ENCODE measurements around the gene TAMALIN.

The TAMALIN gene

DNA sequence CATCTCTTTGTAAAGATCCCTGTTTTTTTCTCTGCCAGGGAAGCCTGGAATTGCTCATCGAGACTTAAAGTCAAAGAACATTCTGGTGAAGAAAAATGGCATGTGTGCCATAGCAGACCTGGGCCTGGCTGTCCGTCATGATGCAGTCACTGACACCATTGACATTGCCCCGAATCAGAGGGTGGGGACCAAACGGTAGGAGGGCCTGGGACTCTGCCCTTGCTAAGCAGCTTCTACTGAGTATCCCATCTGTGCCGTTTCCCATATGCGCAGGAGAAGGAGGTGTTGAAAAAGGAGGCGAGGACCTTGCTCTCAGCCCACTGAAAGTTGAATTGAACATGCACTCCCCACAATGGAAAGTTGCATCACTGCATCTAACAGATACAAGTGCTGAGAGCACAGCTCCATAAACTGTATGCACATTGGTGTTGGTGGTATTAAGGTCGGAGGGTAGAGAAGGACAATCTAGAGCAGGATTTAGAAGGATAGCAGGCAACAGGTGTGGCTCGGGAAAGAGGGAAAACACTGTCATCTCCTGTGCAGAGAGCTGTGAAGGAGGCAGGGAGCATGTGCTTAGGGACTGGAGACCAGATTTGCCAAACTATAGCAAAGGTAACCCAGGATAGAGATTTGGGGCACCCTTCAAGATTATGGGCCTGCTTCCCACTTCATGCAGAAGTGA is 21.5 kb upstream of the TAMALIN start:
- no peak for DNase-seq

DNA sequence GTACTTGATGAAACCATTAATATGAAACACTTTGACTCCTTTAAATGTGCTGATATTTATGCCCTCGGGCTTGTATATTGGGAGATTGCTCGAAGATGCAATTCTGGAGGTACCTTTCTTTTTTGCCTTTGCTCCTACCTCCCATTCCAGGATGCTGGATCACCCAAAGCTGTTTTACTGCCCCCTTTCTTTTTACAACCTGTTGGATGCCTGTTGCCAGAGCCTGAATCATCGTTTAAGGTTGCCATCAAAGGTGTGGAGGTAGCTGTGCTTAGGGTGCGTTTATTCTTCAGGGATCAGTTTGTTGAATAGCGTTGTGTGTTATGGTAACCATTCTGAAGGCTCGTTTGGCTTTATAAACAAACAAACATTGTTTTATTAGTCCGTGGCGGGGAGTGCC is 19.9 kb upstream of the TAMALIN start:
- no peak for DNase-seq

DNA sequence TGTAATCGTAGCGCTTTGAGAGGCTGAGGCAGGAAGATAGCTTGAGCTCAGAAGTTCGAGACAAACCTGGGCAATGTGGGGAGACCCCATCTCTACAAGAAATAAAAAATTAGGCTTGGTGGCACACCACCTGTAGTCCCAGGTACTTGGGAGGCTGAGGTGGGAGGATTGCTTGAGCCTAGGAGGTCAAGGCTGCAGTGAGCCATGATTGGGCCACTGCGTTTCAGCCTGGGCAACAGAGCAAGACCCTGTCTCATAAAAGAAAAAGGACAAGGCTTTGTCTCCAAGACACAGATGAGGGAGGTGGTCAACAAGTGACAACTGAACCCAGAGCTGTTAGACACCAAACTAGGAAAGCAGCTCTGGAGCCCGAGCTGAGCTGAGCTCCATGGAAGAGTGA is 14.5 kb upstream of the TAMALIN start:
- DNase-seq: no peak

DNA sequence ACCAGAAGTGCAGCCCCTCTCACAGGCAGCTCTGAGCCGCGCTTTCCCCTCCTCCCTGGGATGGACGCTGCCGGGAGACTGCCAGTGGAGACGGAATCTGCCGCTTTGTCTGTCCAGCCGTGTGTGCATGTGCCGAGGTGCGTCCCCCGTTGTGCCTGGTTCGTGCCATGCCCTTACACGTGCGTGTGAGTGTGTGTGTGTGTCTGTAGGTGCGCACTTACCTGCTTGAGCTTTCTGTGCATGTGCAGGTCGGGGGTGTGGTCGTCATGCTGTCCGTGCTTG is 12.3 kb upstream of the TAMALIN start:
- DNase-seq: no peak

DNA sequence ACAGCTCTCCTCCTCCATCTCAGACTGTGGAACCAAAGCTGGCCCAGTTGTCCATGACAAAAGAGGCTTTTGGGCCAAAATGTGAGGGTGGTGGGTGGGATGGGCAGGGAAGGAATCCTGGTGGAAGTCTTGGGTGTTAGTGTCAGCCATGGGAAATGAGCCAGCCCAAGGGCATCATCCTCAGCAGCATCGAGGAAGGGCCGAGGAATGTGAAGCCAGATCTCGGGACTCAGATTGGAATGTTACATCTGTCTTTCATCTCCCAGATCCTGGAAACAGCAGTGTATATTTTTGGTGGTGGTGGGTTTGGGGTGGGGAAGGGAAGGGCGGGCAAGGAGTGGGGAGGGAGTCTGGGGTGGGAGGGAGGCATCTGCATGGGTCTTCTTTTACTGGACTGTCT is 11.8 kb upstream of the TAMALIN start:
- DNase-seq: no peak

DNA sequence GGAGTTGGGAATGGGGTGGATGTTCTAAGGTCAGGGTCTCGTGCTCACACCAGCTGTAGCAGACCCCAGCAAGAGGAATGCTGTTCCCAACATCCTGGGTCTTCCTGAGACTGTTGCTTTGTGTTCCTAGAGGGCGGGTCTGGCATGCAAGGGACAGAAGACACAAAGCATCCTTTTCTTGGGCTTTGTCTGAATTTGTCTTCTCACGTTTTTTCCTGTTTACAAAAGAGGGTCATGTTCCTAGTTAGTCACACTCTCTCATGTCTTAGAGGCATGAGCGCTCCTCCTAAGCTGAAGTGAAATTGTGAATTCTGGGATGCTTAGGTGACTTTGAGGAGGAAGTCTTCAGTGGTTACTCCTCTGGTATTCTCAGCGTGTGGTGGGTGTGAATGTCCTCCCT is 9.6 kb upstream of the TAMALIN start:
- no peak for DNase-seq

DNA sequence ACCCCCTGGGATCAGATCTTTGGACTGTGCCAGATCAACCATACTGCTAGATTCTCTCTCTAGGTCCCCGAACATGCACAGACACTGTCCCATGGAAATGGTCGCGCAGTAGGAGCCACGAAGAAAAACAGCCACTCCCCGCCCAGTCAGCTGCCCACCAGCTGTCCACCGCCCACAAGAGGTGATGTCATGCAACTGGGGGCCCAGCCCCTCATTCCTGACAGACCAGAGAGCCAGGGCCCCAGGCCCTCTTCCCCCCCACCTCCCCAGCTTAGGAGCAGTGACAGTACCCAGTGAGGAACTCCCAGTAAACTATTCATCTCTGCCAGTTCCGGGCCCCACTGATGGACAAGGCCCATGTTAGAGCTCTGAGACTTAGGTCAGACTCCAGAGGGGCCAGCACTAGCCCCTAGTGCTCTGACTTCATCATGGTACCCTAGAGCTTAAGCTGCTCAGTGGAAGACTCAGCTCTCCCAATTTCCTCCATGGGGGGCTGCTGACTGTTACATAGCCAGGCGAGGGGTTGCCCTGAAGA is 3.7 kb upstream of the TAMALIN start:
- no peak for DNase-seq

DNA sequence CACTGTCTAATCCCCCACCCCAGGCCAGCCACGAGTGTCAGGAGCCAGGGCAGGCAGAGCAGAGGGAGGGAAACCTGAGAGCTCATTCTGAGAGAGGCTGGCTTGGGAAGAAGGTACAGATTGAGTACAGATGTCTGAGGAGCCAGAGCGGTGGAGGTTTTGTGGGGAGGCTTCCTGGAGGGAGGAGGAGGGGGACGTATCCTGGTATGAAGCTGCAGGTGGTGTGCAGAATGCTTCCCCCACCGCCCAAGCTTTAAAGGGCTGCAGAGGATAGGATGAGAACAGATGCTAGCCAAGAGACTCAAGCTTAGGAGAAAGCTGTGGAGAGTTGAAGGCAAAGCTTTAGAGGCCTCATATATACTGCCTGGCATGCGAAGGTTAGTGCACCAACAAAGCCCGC is 3.2 kb upstream of the TAMALIN start:
- DNase-seq: no peak

DNA sequence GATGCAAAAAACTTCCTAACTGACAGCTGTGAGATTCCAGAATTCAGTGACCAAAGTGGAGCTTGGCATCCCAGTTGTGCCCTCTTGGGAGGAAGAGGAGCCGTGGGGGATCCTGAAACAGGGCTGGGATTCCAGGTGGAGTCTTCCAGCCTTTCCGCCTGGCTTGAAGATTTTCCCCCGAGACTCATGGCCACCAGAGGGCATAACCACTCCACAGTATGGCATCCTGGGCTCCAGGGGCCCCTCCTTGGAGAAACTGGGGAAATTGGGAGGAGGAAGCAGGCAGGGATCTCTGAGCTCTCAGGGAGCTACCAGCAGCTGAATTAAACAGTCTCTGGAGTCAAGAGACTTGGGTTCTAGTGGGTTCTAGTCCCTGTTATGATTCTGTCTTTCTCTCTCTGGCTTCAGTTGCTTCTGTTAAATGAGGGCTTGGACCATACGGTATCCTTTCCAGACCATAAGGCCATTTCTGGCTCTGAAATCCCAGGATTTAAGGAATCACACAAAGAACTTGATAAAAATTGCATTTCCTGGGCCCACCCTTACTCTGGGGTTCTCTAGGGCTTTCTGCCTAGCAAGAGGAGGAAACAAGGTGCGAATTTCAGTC is 2.6 kb upstream of the TAMALIN start:
- DNase-seq: peak; percentile 48

DNA sequence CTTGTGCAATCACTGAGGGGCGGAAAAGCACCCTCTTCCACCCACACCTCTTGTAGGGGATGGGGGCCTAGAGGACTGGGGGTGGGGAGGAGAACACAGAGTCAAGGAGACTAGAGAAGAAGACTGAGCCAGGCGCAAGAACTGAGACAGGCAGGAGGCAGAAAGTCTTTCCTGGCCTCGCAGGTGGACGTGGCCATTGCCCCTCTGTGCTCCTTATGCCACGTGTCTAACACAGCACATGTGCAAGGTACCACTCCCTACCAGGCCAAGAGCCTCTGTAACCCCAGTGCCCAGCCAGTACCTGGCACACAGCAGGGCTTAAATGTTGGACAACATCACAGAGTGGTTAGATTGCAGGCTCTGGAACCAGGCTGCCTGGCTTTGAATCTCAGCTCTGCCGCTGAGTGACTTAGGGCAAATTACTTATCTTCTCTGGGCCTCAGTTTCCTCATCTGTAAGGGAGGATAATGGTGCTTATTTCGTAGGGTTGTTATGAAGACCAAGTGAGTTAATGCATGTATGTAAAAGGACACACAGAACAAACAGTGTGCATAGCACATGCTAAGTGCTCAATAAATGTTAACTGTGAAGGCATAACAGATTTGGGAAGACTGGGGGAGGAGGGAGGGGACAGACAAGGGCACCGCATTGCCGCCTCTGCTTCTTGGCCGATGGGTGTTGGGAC is 1.4 kb upstream of the TAMALIN start:
- DNase-seq: no peak

DNA sequence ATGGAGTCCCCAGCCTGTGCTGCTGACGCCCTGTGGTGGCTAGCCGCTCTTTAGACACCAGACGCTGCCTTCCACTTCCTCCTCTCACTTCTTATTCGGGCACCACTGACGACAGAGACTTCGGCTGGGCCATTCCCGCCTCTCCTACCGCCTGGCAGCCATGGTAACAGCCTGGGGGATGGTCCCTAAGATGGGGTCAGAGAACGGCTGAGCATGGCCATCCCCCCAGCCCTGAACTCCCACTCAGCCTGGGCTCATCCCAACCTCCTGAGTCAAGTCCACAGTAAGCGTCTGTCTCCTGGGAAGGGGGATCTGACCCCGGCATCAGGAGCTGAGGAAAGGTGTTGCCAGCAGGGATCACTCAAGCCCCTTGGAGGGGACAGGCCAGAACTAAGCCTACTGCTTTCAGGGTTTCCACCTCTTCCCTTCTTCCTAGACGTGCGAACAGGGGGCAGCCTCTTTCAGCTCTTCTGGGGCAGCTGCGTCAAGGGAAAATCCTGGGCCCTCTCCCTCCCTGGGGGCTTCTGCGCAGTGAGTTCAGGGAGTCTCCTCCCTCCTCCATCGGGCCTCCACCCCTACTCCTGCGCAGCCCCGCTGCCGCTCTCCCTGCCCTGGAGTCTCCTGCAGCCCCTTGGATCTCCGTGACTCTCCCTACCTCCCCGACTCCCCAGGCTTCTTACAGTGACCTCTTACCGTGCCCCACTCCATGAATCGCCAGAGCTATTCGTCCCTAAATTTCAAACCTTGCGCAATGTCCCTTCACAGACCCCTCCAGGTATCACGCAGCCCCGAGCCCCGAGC is 643 bp upstream of the TAMALIN start:
- no peak for DNase-seq

DNA sequence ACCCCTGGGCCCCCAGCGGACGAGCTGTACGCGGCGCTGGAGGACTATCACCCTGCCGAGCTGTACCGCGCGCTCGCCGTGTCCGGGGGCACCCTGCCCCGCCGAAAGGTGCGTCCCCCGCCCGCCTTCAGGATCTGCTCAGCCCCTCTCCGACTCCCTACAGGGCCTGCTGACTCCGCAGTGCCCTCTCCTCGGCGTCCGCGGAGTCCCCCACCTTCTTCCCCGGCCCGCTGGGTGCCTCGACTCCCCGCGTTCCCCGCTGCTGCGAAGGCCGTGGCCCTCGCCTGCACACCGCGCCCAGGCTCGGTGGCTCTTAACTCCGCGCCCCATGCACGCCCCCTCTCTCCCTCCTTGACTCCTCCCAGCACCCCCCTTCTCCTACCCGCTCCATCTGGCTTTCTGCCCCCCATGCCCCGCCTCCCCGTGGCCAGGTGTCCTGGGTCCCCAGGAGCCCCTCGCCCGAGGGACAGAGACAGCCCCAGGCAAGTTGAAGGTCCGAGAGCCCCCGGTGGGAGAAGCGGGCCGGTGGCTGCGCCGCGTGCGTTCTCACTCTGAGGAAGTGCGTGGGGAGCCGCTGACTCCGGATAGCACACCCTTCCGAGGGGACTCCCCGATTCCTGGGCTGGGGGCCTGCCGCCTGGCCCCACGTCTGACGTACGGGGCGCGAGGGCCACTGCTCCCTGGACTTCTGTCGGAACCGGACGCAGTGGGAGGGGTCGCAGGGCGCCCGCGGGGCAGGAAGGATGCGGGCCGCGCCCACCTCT is 594 bp downstream of the TAMALIN start:
- no peak for DNase-seq

DNA sequence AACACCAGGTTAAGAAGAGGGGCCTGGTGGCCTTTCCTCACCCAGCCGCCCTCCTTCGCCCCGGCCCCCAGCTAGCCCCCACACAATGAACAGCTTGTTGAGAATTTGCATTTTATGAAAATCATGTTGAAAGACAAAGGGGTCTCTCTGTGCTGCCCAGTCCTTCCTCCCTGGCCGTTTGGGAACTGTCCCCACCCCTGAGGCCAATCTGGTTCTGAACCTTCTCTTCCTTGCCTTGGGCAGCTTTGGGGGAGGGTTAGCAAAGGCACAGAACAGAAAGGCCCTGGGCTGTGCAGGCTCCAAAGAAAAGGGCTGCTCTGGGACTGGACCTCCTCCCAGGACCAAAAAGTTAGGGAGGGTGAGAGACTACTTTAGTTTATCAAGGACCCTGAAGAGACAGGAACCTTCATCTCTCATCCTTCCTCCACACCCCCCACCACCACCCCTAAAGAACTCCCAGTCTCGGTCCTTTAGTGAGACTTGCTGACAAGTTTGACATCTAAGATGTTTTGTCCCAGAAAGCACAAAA is 1.3 kb downstream of the TAMALIN start:
- no peak for DNase-seq

DNA sequence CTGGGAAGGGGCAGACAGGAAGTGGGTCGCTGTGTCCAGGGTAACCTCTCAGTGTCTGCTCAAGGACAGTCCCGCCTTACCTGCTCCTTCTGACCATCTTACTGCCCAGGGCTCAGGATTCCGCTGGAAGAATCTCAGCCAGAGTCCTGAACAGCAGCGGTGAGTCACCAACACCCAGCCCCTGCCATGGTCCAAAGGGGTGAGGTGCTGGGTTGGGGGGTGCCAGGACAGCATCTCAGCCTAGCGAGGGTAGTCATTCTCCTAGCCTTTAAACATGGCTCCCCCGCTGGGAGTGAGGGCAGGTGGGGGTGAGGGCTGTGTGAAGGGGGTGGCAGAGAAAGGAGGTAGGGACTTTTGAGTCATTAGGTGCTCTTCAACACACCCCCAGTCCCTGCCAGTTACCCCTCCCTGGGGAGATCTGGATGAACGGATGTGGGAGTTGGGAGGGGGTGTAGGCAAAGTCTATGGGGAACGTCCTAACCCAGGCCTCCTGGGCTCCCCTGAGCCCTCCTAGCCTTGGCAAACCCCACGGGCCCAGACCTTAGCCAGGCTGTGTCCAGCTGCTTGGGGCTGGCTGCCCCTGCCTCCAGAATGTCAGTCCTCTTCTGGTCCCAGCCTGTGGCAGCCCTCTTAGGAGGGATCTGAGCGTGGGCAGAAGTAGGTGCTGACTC is 2.5 kb downstream of the TAMALIN start:
- DNase-seq: no peak

DNA sequence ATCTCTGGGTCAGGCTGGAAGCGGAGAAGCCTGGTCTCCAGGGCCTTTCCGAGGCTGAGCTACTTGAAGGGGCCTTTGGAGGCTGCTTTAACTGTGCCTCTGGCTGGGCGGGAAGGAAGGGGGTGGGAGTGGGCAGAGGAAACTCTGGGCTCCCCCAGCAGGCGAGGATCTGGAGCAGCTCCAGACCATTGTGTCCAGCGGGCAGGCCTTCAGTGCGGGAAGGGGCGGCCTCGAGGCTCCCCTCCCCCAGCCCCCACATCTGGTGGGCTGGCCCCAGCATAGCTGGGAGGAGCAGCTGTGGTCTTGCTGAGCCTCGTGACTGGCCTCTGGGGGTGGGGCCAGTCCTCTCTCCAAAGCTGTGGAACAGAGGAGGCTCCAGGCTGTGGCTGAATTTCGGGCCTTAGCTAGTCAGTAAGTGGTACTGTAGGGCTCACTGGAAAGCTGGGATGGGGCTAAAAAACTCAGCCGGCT is 3.4 kb downstream of the TAMALIN start:
- no peak for DNase-seq

DNA sequence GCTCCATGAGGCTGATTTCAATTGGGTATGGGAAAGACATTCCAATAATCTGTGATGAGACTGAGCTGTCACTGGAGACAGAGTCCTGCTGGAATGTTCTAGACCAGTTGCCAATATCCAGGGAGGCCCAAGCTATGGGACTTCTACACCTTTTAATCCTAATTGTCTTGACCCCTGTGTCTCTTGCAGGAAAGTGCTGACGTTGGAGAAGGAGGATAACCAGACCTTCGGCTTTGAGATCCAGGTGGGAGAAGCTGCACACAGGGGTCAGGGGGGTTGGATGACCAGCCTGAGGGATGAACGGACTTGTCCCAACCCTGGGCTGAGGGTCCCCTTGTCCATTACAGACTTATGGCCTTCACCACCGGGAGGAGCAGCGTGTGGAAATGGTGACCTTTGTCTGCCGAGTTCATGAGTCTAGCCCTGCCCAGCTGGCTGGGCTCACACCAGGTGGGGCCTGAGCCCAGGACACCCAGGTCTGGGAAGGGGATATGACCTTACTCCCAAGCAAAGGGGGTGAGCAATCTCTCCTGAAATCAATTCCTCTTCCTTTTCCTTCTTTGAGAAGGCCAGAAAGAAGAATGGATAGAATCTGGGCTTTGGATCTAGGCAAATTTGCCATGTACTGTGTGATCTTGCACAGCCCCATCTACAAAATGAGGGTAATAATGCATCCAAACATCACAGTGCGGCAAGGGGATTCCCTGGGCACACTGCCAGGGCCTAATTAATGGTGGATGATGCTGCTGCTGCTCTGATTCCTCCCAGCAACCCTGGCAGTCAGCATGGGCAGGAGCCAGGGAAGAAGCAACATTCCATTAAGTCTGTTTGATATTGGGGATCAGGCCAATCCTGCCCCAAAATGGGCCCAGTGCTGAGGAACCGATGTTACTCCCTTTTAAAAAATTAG is 4.2 kb downstream of the TAMALIN start:
- no peak for DNase-seq

DNA sequence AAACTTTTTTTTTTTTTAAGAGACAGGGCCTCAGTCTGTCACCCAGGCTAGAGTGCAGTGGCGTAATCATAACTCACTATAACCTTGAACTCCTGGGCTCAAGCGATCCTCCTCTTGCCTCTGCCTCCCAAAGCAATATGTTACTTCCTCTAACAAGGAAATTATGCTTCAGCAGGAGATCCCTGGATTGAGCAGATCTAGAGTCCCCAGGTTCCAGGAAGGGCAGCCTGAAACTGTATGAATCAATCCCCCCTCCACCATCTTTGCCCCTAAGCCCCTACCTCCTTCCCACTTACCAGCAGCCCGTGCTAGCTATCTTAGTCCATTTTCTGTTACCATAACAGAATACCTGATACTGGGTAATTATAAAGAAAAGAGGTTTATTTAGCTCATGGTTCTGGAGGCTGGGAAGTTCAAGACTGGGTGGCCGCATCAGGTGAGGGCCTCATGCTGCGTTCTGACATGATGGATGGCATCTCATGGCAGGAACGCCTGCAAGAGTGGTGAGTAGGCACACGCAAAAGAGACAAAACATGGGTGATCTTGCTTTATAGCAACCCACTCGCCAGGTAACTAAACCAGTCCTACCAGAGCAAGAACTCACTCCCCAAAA is 5.0 kb downstream of the TAMALIN start:
- DNase-seq: no peak

DNA sequence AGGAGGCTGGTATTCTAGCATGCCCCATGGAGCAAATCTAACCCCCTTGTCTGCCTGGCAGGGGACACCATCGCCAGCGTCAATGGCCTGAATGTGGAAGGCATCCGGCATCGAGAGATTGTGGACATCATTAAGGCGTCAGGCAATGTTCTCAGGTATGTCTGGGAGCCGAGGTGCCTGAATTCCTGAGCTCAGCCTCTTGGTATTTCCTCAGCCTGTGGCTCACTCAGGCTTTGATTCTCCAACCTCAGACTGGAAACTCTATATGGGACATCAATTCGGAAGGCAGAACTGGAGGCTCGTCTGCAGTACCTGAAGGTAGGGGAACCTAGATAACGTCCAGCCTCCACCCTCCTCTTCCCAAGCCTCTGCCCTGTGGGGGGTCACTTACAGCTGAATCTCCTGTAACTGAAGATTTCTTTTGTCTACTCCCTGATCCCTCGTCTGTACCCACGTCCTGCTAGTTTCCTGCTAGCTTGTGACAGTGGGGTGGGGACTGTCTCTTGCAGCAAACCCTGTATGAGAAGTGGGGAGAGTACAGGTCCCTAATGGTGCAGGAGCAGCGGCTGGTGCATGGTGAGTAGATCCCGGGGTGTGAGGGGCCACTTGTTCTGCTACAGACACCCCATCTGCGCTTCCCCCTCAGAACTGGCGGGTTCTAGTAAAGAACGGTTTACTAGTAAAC is 7.0 kb downstream of the TAMALIN start:
- no peak for DNase-seq

Measured in NCI-H2107 (cell line).